SK-N-MC (cell line): ENCODE data around the gene PLA2G4E.

ENCODE experiments used
- EZH2 ChIP-seq: fragments of 200-600 bp; sonication (generic); IDR thresholded peaks from one replicate; pipeline ENCODE4 v1.6.1; 2017; ENCODE audit warnings: antibody characterized with exemption
- FOXP2 ChIP-seq: optimal IDR thresholded peaks from 2 replicates; pipeline ENCODE3; 2011; ENCODE audit warnings: mild to moderate bottlenecking, moderate library complexity; ENCODE audit not compliant: insufficient read depth; ENCODE audit errors: extremely low read length, control extremely low read depth
- POLR2AphosphoS5 ChIP-seq: IDR thresholded peaks from 2 replicates; pipeline ENCODE4 v1.6.1; 2012; ENCODE audit warnings: mild to moderate bottlenecking, low read depth, low read length, borderline replicate concordance

- TF ChIP-seq EZH2 (no peak), FOXP2 (no peak), POLR2AphosphoS5 (no peak)
Measured at GRCh38 chr15:42046597-42046996, 25.8 kb upstream of the PLA2G4E start.
